Right ventricle myocardium inferior (tissue), 1 donor: ENCODE measurements around the gene SIGLEC9. TPM values are rescaled to one million over a fixed set of nuclear protein-coding genes. Genes with fewer than 3 reads are reported as not detected.

ENCODE experiments used
- ATAC-seq: fragments of 200-7000 bp; cut with Tn5 transposase; one replicate; pipeline ENCODE4 v1.9.1; 2020; ENCODE audit warnings: mild to moderate bottlenecking, moderate library complexity
- DNase-seq: peaks from one replicate; pipeline ENCODE4 v3.0.0; 2021; ENCODE audit errors: missing footprints
- intact Hi-C: fragments of 100-400 bp; cut with DNase I; formaldehyde crosslinking; loops from one replicate; pipeline ENCODE4 v1.11.0; 2022
- total RNA-seq: library from RNA; stranded (reverse); fragmentation: NEBNext Ultra II Directional; extraction: Animal tissue kit (Norgen Biotek cat#: 25700); gene quantifications from one replicate; pipeline ENCODE4 v1.2.1, GENCODE V29; 2021
- donor health status: DM: no; HTN: yes; CAD: no; lungs with severe emphysema.

SIGLEC9 gene
- total RNA-seq, 1 donor from 2014 or later, result 2.9 TPM

DNA sequence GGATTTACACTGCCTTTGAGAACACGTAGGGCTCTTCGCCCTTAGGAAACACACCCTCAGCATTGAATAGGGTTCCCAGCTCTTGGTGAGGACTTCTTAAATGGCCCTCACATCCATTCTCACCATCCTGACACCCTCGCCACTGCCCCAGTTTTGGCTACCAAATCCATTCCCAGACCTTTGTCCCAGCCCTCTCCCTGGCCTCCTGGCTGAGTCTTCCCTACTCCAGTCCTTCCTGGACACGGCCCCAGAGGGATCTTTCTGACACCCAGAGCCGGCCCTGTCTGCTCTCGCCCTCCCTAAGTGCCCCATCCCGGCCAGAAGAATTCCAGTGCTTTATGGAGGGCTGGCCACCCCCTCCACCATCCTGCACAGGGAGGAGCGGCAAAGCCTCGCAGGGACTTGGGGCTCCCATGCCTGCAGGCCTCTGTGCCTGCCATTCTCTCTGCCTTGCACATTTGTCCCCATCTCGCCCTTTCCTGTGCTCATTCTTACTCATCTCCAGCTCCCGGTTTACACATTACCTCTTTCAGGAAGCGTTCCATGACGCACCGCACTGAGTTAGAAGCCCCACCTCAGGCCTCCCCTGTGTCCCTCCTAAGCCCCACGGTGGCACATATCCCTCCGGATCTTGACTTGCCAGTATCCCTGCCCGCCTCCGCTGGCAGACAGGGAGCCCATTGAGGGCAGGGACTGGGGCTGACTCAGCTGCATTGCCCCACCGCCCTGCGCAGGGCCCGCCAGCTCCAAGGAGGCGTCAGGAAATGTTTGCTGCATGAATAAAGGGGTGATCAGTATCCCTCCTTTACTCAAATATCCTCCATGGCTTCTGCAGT is 31.0 kb upstream of the SIGLEC9 start:
- no peak for DNase-seq
- no peak for ATAC-seq
- intact Hi-C loops, result loop anchor here (1.0 to 5.0 kb wide), 2 partner anchors 72 to 161 kb away; no protein-coding TSS in a partner anchor

DNA sequence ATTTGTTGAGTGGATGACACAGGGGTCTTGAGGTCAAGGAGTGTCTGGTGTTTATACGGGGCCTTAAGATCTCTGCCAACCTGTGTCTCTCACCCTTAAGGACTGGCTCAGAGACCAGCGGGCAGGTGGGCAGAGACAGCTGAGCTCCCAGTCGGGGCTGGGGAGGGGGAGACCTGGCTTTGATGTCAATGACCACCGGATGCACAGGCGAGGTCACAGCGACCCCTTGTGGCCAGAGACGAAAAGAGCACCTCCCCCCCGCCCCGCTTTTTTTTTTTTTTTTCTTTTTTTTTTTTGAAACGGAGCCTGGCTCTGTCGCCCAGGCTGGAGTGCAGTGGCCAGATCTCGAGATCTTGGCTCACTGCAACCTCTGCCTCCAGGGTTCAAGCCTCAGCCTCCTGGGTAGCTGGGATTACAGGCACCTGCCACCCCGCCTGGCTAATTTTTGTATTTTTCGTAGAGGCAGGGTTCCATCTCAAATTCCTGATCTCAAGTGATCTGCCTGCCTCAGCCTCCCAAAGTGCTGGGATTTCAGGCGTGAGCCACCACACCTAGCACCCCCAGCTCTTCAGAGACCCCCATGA is 29.9 kb upstream of the SIGLEC9 start:
- ATAC-seq (no peak), DNase-seq (no peak)
- intact Hi-C loops, result loop anchor here (1.0 to 5.0 kb wide), 2 partner anchors 73 to 162 kb away; no protein-coding TSS in a partner anchor

DNA sequence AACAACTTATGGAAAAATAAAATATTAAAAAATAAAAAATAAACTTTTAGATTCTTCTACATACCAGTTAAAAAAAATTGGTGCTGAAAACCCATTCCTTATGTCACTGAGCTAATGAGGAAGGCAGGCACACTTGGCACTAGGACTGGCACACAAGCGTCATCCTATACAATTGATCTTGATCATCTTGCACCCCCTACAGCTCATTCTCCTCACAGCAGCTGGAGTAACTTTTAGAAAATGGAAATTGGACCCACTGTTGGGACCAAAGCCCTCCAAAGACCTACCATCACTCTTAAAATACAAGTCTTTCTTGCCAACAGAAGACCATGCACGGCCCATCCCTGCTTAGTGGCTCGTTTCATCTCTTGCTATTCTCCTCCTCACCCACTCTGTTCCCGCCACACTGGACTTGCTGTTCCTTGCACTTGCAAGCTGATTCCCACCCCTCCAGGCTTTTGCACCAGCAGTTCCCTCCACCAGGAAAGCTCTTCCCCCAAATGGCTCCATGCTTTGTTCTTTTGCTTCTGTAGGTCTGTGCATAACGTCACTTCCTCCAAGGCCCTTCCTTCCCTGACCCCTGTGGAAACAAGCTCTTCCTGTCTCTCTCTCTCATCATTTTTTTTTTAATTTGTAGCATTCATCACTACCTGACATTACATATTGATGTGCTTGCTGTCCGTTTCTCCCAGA is 28.1 kb upstream of the SIGLEC9 start:
- DNase-seq (no peak), ATAC-seq (no peak)
- intact Hi-C loops, result no loop called here

DNA sequence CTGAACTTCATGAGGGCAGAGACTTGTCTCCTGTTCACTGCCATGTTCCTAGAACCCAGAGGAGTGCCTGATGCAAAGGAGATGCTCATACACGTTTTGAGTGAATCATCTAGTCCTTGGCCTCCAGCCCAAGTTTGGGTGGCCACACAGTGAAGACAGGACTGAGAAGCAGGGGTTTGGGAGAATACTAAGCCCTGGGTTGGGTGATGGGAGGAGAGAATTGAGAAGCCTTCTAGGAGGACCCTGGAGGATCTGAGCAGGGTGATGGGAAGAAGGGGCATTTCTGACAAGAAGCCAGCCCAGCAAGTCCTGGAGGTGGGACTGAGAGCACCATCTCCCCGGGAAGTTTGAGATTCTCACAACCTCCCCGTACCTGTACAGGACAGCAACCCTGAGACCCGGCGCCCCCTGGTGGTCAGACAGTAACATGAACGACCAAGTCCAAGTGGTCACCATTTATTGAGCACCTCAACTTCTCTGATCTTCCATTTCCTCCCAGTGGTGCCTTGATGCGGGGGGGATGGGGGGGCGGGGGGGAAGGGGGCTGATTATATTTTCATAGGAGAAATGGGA is 27.5 kb upstream of the SIGLEC9 start:
- ATAC-seq (peak; percentile 49), DNase-seq (peak; percentile 90)
- intact Hi-C loops, result no loop called here

DNA sequence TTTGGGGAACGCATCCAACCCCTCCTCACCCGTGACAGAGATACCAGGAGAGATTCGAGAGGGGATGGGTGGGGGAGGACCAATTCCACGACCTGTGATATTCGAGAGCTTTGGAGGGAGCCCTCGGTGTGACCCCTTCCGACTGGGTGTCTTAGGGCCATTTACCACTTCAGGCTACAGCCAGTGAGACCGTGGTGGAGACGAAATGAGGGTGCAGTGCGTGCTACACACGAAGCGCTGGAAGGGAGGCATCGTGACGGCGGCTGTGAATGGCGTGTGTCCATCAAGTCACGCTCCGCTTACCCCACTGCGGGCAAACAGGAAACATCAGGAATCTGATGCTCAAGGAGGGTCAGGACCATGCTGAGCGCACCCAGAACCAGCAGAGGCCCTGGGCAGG is 26.9 kb upstream of the SIGLEC9 start:
- ATAC-seq, result no peak
- no peak for DNase-seq
- intact Hi-C loops, result no loop called here

DNA sequence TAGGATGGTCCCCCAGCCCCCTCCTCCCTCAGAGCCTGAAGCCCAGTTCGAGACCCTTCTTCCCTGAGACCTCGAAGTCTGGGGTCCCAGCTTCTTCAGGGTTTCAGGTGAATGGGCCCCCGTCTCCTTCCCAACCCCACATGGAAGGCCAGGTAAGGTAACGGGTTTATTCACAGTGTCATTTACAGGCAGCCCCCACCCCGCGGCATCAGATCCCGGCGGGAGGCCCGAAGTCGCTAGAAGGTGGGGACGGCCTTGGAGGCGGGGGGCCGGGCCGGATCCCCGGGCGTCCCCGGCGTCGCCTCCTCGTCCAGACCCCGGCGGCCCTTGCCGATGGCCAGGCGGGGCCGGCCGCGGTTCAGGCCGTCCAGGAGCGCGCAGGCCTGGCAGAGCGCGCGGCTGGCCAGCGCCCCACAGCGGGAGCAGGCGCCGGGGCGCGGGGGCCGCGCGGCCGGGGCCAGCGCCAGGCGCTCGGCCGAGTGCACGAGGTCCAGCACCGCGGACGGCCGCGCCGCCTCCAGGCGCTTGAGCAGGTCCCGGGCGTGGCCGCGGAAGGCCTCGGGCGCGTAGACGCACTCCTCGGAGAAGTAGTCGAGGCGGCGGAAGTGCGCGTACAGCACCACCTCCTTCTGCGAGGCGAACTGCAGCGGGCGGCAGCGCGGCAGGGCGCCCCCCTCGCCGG is 26.2 kb upstream of the SIGLEC9 start:
- intact Hi-C loops, result no loop called here
- DNase-seq (peak; percentile 91), ATAC-seq (peak; percentile 48)

DNA sequence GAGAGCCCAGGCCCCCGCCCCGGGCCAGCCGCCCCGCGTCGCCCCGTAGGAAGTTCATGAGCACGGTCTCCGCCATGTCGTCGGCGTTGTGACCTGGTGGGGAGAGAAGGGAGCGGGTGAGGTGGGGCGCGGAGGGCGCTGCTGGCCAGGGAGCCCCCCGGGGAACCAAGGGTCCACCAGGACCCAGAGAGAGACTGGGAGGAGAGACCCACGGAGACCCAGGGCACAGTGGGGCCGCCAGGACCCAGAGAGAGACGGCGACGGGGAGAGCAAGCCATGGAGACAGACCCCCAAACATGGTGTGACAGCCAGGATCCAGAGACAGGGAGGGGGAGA is 25.7 kb upstream of the SIGLEC9 start:
- intact Hi-C loops, result no loop called here
- no peak for DNase-seq
- ATAC-seq, result no peak

DNA sequence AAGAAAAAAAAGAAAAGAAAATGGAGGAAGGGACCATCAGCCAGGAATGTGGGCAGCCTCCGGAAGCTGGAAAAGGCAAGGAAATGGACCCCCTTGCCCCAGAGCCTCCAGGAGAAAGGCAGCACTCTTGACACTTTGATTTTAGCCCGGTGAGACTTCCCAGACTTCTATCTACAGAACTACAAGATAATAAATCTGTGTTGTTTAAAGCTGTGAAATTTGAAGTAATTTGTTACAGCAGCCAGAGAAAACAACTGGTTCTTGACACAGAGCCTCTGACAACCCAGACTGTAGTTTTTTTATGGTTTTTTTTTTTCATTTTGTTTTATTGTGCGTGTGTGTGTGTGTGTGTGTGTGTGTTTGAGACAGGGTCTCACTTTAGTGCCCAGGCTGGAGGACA is 24.1 kb upstream of the SIGLEC9 start:
- DNase-seq (no peak), ATAC-seq (no peak)
- intact Hi-C loops, result no loop called here

DNA sequence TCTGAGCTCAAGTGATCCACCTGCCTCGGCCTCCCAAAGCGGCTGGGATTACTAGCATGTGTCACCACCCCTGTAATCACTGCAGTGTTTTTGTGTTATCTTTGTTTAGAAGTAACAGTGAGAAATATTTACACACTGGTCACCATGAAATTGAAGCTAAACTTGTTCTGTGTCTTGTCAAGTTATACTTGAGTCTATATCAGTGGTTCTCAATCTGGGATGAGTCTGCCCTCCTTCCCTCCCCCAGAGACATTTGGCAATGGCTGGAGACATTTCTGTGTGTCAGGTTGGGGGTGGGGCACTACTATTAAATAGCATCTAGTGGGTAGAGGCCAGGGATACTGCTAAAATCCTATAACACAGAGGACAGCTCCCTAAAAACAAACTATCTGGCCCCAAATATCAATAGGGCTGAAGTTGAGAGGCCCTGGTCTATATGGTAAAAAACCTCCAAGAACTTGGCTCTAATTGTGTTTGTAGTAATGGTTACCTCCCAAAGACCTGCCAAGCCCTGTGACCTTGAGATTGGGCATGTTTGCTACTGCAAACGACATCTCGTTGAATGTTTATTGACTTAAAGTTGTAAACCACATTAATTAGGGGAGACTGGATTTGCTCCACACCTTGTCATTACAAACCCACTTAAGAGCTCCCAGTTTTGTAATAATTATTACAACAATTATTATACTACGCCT is 23.4 kb upstream of the SIGLEC9 start:
- ATAC-seq, result peak; percentile 25
- DNase-seq, result no peak
- intact Hi-C loops, result no loop called here

DNA sequence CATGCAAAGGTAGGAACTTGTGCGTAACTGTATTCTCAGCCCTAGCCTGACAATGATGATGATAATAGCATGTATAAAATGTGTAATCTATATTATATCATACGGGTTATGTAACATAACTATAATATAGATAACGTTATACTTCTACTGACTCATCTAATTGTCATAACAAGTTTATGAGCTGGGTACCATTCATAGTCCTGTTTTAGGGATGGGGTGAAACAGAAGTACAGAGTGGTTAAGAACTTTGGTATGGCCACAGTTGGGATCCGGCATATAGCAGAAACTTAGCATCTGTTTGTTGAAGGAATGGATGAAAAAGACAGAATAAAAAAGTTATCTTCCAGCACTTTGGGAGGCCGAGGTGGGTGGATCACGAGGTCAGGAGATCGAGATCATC is 21.7 kb upstream of the SIGLEC9 start:
- ATAC-seq (no peak), DNase-seq (no peak)
- intact Hi-C loops, result no loop called here

DNA sequence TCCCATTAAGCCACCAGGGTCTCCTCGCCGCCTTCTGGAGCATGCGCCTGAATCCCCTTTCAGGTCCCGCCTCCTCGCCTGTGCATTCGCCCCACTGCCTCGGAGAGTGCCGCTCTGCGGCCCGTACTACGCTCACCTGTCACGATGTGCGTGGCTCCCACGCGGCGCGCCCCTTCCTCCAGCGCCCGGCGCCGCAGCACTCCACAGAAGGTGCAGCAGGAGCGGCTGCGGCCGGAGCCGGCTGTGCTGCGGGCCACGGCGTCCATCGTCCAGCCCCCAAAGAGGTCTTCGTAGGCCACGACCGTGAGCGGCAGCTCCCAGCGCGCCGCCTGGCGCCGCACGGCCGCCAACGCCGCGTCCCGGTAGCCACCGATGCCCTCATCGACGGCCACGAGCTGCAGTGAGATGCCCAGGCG is 20.8 kb upstream of the SIGLEC9 start:
- ATAC-seq (no peak), DNase-seq (no peak)
- intact Hi-C loops, result no loop called here

DNA sequence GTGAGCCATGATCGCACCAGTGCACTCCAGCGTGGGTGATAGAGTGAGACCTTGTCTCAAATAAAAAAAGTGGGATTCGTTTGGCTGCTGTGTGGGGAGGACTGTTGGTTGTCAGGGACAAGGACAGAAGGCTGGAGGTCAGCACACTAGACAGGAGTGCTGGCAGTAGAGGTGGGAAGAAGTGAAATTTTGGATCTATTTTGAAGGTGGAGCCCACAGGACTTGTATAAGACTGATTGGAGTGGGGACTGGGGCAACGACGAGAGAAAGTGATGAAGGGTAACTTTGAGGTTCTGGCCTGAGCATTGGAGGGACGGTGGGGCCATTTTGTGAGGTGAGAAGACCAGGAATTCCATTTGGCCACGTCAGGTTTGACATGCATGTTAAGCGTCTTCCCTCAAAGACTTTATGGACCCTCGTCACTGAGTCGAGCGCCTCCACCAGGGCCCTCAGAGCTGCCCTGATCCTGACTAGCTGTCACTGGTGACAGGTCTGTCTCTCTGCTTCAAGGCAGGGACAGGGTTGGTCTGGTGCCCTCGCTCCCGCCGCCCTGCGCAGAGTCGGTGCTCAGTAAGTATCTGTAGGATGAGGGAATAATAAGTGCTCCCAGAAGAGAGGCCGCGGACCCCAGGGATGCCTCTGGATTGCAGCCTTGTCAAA is 17.2 kb upstream of the SIGLEC9 start:
- intact Hi-C loops, result no loop called here
- ATAC-seq (no peak), DNase-seq (no peak)

DNA sequence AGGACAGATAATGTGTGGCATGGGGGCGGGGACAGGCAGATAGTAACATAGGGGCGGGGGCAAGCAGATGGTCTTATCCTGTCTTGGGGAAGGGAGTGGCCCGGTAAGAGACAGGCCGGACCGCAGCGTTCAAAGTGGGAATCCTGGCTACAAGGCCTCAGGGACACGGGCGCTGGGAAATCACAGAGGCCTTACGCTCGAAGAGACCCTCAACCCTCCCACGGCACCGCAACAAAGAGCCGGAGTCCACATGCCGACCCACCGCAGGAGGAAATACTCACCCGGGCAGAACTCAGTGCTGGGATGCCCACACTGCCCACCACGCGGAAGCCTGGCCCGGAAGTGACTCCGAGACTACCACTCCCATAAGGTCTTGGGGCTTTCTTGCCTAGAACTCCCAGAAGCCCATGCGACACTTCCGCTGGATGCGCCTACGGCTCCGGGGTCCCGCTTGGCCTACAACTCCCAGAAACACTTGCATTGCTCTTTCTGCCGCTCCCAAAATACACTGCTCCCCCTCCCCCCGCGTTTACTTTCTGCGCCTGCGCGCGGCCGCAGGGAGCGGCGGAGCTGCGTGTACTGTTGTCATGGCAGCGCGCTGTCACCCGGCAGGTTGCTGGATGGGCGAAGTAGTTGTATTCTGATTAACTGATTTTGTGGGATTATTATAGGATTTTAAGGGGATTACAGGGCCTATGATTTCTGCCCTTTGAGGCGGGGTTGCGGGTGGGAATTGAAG is 16.5 kb upstream of the SIGLEC9 start, which contains the start of gene CTU1:
TSS of gene CTU1 (minus strand) at position 344 of the 739 bp plus-strand sequence. CDS start 3,840 bp downstream, outside the sequence.
- intact Hi-C loops, result no loop called here
- DNase-seq, result peak; percentile 99
- peak; percentile 99 for ATAC-seq

DNA sequence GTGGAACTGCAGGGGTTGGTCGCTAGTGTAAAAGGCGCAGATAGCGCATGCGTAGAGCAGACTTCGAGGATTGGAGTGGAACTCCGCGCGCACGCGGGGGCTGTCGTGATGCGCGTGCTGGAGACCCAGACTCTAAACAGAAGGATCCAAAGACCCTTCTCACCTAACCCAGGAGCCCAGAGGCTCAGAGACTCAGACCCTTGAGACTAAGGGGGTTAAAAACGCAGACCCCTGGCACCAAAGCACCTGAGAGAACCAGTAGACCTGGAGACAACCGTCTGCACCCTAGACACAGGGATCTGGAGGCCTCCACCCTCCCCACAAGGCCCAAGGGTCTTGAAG is 15.9 kb upstream of the SIGLEC9 start:
- intact Hi-C loops, result no loop called here
- peak; percentile 66 for ATAC-seq
- DNase-seq, result no peak

DNA sequence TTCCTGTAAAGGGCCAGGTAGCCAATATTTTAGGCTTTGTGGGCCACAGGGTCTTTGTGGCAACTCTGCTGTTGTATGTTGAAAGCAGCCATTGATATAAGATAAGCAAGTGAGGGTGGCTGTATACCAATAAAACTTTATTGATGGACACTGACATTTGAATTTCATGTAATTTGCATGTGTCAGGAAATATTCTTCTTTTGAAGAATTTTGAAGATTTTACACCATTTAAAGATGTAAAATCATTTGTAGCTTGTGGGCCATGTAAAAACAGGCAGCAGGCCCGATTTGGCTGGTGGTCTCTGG is 14.1 kb upstream of the SIGLEC9 start:
- DNase-seq (no peak), ATAC-seq (no peak)
- intact Hi-C loops, result no loop called here

DNA sequence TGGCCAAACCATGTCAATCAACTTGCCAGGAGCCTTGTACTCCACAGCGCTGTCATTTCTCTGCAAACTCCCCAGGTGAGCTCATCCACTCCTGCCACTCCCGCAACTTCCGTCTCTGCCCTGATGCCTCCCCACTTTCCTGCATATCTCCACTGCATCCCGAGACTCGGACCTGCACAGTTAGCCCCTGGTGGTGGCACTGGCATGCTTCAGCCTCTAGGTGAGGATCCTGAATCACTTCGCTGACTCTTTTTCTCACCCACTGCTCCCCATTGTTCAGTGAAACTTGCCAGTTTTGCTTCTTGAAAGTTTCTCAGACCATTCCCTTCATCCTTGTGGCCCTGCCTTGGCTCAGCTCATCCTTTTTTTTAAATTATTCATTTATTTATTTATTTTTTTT is 13.1 kb upstream of the SIGLEC9 start:
- ATAC-seq (no peak), DNase-seq (no peak)
- intact Hi-C loops, result no loop called here

DNA sequence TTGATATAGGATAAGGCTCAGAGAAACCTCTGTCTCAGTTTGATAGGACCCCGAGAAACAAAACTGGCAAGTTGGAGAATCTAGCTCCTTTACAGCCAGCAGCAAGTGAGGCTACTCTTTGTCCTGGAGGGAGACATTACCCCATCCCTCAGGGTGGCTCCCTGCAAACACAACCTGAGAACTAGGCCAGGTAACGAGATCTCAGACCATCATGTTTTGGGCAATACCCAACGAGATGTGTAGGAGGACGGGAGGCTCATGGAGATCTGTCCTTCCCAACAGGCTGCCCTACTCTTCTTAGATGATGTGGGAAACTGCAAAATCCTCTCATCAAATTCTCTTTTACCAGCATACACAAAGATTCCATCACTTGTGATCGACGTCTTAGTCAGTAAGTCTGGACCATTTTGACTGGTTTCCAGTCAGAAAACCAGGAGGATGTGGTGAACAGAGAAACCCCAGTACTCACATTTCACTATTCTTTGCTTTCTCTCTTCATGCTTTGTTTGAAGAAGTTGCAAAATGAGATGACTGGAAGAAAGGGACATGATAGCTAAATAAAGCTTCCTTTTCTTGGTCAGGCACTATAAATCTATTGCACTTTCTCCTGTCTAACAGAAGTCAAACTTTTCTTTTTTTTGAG is 10.5 kb upstream of the SIGLEC9 start:
- DNase-seq (no peak), ATAC-seq (no peak)
- intact Hi-C loops, result no loop called here
